SW 1271 (cell line): Measurements from ENCODE around the gene SCRN2.
A peak's percentile ranks its signal among the peaks of the same experiment; 100 is the strongest.

Experiments used
- DNase-seq, 2 experiments: peaks; one replicate each; lab custom pipeline; 2025; lab: John Stamatoyannopoulos, UW

Gene SCRN2

DNA sequence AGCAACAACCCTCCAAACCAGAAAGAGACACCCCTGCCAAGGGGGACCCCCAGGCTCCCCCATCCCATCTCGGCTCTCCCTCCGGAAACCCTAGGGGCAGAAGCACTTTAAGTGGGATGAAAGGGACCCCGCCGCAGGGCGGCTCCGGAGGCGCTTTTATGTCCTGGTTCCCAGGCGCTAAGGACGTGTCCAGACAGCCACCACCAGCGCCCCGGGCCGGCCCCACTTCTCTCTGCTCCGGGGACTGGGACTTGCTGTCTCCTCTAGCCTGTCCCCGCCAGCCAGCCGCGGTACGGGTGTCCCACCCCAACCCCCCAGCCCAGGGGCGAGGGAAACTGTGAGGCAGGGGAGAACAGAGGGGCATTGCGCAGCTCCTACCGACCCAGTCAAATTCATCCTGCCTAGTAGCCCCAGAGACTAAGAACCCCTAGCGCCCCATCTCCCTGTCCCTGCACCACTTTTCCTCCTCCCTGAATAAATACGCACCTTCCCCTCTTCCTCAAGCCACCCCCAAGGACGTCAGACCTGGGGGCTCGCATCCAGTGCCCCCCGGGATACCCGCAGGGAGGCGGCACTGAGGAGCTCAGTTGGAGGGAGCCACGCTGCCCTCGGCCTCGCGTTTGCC lies 5.8 kb upstream of the SCRN2 start:
- no peak for DNase-seq

DNA sequence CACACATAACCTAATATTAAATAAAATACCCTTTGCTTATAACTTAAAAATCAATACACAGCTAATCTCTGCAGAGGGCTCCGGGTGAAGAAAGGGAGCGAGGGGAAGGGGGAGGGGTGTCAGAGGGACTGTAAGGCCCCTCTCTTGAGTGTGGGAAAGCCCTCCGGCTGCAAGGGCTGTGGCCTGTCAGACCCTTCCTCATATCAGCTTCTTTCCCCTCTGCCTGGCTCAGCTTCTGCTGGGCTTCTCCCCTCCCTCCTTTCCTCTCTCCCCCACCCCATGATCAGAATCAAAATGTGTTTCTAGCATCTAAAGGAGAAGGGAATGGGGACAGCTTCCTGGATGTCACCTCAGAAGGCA lies 4.6 kb upstream of the SCRN2 start:
- no peak for DNase-seq

DNA sequence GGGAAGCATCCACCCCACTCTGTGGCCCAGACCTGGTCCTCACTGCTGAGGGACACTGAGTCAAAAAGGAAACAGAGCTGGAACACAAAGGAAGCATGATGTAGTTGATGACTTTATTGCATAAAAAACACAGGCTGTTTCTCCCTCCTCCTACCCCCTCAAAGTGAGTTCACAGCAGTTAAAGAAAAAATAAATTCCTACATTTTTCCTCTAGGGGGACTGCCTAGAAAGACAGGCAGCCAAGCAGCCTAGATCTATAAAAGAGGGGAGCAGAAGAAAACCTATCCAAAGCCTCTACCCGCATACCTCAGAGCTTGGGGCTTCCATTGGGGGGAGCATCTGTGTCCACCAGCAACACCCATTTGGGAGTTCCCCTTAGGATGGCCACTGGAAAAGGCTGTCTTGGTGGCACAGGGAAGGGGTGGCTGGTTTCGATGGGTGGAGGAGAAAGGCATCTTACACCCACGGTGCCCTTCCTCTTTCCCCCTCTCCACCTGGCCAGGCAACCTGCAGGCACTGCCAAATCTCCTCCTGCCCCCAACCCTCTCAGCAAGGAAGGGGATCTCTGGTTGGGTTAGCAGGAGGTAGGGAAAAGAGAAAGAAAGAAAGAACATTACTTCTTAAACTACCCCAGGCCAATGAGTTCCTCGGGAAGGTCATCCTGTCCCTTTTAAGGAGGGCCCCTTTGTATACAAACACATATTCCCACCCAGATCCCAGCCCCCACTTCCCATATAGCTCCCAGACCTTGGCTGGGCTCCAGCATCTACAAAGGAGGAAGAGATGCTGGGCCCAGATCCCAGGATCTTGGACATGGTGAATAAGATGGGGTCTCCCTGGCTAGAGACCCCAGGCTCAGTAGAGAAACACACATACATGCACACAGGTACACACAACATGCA lies 4.0 kb upstream of the SCRN2 start:
- DNase-seq, result peak in 1 of 2 experiments; percentile 26

DNA sequence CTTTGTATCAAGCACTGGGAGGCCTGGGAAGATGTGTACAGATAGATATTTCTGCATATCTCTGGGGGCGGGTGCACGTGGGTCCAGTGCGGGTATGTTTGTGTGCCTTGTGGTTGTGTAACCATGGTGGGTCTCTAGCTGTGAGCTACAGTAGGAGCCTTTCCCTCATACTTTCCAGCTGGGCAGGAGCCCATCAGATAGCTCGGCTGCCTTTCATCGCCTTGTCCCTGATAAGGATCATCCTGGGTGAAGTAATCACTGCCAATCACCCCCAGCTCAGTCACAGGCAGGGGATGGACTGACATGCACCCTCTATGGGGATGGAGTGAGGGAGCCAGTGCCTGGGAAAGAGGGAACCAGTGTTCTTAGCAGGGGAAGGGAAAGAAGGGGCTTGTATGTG lies 3.2 kb upstream of the SCRN2 start:
- DNase-seq, result no peak

DNA sequence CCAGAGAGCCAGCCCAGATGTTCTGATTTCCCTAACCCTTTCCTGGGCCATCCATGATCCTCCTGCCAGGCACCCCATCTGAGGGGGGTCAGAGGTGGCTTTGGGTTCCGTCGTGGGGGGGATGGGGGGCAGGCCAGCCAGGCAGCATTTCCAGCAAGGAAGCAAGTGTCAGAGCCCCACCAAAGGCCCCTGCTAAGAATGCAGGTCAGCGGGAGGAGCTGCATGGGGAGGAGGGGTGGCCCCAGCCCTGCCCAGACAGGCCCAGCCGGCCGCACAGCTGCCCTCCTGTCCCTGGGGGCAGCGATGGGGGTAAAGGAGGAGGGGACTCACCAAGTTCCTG lies 2.3 kb upstream of the SCRN2 start:
- no peak for DNase-seq

DNA sequence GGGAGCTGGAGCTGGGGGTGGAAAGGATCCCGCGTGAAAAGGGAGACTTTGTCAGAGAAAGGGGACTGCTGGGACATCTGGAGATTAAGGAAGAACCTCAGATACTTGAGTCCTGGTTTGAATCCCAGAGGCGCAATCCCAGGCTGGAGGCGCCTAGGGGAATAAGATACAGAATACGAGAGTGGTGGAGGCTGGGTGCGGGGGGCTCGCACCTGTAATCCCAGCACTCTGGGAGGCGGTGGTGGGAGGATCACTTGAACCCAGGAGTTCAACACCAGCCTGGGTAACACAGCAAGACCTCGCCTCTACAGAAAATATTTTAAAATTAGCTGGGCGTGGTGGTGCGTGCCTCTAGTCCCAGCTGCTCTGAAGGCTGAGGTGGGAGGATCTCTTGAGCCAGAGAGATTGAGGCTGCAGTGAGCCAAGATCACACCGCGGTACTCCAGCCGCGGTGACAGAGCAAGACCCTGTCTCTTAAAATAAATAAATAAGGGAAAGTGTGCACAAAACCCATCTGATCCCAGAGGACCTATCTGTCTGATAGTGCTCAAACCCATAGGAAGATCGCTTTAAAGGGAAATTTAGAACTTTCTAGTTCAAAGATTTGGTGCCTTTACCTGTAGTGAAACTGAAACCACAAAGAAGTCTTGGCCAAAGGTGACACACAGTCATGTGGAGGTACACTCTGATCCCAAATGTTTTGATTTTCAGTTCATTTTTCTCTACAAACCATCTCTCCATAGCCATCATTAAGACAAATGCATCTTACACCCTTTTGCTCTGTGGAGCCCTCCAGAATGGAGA lies 617 bp upstream of the SCRN2 start:
- DNase-seq, result no peak

DNA sequence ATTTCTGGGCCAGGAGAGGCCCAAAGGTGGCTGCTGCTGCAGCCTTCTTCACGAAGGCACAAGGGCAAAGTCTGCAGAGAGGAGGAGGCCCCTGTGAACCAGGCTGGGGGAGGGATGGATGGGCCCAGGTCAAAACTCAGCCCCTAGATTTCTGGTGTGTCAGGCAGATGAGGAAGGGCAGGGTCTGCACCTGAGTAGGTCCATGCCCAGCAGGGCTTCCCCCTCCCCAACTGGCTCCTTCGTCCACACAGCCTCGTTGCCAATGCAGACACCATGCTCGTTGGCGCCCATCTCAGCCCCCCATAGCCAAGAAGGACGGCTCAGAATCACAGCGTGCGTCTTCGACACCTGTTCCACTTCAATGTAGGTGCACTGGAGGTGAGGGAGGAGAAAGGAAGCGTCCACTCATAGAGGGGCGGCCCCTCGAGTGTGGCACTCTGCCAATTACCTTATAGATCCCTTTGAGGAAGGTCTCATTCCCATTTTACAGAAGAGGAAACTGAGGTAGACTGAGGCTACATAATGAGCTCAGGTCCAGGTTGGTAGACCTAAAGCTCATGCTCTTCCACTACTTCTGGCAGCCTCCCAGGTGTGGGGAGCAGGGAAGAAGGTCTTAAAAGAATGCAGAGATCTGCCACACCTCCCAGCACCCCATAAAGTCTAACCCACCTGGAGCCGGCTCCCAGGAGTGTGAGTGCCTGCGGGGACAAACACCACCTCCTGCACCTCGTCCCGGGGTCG lies 902 bp downstream of the SCRN2 start:
- no peak for DNase-seq

DNA sequence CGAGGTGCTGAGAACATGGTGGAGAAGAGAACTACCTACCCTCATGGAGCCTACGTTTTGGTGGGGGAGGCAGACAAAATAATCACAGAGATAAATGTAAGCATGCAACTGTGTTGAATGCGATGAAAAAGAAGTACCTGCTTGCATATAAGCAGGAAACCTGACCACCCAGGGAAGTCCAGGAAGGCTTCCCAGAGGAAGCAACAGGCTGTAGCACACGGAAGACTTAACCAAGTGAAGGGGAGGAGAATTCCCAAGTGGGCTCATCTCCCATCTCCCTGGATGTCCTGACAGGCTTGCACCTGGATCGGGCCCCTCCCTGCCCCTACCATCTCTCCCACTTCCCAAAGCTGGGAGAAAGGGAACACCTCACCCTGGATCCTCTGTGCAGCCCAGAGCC lies 2.0 kb downstream of the SCRN2 start:
- no peak for DNase-seq

DNA sequence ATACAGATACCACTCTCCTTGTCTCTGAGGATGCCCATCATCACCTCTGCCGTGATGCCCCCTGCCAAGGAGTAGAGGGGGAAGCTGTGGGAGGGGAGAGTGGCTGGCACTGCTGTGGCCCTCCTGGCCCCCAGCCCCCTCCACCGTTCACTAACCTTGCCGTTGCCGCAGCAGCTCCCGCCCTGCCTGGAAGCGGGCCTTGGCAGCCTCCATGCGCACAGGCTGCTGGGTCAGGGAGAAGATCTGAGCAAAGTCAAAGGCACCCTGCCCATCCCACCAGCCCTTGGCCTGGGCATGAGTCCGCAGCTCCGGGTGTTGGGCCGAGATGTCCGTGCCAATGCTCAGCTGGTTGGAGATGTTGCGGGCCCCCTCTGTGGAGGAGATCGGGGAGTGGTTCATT lies 2.4 kb downstream of the SCRN2 start:
- DNase-seq, result no peak

DNA sequence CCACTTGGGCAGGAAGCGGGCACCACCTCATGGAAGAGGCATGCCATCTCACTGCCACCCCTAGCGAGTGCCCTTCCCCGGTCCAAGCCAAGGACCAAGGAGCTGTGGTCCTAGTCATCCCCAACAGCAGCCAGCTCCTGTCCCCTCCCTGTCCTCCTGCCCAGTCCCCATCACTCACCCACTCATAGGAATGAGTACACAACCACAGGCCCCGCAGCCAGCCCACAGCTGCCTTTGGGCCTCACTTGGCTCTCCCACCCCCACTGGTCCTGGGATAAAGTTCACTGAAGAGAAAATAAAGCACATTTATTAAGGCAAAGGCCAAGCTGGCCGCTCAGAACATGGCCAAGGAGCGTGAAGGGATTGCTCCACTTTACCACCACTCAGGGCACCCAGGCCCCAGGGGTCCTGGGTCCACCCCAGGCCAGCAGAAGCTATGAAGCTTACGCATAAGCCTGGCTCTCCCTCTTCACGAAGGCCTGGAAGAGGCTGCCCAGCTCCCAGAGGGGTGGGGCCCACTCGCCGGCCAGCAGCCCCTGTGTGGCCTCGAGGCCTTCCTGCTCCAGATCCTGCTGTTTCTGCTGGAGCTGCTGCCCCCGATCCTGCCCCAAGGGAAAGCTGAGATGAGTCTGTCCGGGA lies 3.6 kb downstream of the SCRN2 start:
- peak in 1 of 2 experiments; percentile 22 for DNase-seq

DNA sequence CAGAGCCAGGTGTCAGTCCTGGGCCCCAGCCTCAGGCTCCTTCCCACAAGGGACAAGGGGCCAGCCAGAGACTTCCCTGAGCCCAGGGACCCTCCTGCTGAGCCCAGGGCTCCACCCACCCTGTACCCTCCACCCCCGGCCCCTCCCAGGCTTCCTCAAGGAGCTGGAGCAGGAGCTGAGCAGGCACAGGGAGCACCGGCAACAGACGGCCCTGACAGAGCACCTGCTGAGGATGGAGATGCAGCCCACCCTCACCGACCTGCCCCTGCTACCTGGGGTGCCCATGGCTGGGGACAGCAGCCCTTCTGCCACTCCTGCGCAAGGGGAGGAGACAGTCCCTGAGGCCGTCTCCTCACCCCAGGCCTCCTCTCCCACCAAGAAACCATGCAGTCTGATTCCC lies 4.5 kb downstream of the SCRN2 start:
- no peak for DNase-seq

DNA sequence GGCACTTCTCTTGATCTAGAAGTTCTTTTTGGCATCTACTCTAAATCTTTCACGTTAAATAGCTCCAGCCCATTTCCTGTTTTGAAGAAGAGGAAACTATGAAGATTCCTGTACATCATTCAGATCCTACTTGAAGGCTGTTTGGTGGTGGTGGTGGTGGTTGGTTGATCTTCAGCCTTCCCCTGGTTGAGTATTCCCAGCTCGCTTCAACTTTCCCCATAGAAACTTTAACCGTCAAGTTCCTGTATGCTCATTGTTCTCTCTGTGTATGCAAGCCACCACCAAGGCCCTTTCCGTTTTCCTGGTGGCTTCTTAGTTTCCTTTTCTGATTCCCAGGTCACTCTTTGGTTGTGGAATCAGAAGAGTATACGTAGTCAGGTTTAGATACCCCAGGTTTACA lies 6.3 kb downstream of the SCRN2 start:
- no peak for DNase-seq

DNA sequence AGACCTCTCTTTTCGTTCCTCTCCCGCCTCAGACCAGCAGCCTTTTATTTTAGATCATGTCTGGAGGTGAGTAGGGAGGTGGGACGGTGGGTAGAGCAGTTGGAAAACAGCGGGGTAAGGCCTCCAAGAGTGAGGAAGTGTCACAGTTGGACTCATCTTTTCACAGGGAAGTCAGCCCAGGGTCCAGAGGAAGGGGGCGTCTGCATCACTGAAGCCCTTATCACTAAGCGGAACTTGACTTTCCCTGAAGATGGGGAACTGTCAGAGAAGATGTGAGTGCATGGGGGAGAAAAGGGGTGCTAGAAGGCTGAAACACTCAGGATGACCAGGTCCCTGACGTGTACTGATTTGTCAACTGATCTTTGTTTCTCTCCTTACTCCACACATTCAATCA lies 9.1 kb downstream of the SCRN2 start:
- DNase-seq, result no peak

DNA sequence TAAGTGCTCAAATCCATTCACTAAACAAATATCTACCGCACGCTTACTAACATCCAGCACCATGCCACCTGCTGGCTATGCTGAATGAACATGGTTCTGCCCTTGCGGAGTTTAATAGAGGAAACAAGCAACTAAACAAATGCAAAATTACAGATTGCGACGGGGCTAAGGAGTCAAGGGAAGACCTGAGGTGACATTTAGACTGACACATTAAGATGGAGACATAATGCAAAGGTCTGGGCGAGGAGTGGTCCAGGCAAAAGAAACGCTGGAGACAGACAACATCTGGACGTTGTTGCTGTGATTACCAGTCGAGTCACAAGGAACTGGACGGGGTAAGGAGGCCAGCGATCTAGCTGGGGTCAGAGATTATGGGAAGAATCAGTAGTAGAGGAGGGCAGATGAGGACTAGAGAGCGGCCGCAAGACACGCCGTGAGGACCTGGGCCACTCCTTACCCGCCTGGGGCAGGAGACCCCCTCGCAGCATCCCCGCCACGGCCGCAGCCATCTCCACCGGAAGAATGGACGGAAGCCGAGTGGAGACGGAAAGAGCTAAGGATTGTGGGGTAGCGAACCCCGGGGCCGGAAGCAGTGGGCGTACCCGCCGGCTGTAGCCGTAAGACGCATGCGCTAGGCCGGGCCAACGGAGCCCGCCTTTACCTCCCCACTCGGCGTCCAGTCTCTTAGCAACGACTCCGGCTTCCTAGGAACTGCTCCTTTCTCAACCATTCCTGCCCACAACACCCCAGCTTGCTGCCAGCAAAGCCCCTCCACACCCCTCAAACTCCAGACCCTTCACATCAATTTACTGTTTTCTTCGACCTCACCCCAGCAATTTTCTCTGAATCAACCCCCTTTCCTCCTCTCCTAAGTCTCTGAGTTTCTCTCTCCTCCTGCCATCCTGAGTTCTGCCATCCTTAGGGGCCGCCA lies 9.8 kb downstream of the SCRN2 start, which contains the start of the genes LRRC46 and MRPL10:
LRRC46 (plus strand) TSS at position 668 of the 931 bp plus-strand sequence. CDS start 320 bp downstream, outside the sequence.
MRPL10 (minus strand) TSS at position 539 of the 931 bp plus-strand sequence; CDS start at position 509, 30 bp downstream.
- DNase-seq, result peak; percentile 61 to 94

DNA sequence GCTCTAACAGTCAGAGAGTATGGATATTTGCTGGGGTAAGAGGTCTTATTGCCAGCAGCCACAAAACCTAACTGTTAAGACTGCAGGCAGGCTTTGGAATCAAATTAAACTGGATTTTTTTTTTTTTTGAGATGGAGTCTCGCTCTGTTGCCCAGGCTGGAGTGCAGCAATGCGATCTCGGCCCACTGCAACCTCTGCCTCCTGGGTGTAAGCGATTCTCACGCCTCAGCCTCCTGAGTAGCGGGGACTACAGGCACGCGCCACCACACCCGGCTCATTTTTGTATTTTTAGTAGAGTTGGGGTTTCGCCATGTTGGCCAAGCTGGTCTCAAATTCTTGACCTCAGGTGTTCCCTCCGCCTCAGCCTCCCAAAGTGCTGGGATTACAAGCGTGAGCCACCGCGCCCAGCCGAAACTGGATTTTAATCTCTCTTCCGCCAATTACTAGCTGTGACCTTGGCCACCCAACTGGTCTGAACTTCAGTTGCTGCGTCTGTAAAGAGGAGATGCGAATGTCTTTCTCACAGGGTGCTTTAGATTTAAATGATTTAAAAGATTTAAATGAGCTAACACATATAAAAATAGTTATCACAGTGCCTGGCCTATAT lies 10.6 kb downstream of the SCRN2 start:
- no peak for DNase-seq

DNA sequence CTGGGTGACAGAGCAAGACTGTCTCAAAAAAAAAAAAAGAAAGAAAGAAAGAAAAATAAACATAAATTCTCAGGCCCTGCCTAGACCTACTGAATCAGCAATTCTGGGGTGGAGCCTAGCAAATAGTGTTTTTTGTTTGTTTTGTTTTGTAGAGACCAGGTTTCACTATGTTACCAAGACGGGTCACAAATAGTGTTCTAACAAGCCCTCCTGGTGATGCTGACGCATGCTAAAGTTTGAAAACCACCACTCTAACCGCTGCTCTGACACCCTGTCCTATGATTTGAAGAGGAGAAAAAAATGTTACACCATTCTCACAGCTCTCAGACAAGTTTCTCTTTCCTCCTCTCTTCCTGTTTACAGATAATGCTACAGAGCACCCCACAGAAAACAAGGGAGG lies 11.2 kb downstream of the SCRN2 start:
- DNase-seq, result no peak

DNA sequence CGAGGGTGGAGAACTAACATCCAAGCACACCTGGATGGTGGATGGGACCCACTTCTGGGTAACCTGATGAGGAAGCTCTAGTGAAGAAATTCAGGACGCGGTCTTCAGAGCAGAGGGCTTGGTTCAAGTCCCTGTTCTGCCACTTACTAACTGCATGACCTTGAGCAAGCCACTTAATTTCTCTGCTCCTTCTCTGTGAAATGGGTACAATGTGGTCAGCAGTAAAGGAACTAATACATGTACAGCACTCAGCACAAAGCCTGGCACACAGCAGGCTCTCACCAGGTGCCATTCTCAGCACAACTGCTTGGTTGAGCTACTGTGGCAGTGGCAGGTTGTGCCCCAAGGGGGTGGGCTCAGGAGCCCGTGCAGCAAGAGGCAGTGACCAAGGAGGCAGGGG lies 17.6 kb downstream of the SCRN2 start:
- no peak for DNase-seq

DNA sequence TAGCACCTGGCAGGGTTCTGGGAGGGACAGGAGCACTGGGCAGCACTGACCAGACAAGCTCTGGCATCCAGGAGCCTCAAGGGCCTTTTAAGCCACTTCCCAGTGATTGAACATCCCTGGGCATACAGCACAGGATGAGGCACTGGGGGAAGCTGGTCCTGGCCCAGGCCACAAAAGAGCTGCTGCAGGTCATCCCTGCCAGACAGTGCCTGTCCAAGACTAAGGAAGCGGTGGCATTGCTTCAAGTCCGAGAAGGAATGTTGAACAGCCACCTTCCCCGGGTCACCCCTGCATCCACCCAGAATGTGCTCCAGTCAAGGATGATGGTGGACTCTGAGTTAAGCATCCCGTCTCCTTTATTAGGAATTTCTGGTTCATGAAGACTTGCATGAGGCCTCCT lies 18.3 kb downstream of the SCRN2 start:
- no peak for DNase-seq

DNA sequence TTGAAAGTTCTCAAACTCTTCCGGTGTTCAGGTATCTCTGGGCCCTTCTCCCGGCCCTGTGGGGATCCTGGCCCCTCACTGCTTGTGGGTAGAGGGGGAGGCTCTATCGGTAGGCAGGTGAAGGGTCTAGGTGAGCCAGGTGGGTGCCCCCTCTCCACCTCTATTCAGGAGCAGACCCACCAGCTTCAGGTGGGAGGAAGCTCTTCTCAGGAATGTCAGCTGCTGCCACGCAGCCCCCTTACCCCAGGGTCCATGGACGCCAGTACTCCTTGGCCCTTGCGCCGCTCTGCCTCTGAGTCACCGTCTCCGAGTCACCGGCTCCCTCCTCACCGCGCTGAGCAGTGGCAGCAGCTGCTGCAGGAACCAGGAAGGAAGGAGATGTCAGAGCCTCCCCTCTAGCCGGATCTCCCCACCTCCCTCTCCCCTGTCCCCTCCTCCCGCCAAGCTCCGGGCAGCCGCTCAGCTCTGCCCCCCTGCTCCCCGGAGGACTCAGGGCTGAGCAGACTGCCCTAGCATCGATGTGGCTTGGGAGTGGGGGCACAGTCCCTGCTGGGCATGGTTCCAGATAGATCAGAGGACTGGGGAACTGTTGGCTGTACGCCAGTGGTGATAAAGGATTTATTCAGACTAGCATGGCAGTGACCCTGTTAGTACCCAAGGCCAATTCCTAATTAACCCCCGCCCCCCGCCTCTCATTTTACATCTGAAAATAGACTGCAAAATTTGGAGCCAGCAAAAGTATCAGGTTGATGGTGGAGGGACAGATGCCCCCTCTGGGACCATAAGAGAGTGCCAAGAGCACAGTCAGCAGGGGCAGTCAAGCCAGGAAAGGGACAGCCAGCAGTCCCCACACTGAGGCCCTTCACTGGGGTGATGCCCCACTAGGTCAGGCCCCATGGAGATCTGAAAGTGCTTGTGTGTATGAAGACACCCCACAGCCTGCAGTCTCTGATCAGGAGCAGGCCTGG lies 19.4 kb downstream of the SCRN2 start, which contains the start of gene OSBPL7:
OSBPL7 (minus strand) TSS at position 371 of the 968 bp plus-strand sequence. CDS start 1,516 bp downstream, outside the sequence.
- peak; percentile 65 to 82 for DNase-seq
